Measurements from ENCODE around the gene FBXO21. TPM values are rescaled to one million over a fixed set of nuclear protein-coding genes. Genes with fewer than 3 reads are reported as not detected.

The FBXO21 gene
- total and polyA plus RNA-seq, 9 donors, result 47.8 to 287 (median 116) TPM

GRCh38 chr12:117208811-117209455, 18.7 kb upstream of the FBXO21 start:
- no peak for DNase-seq
- H3K4me1 ChIP-seq (ENCODE audit: insufficient read depth), result no peaks in the 10 kb centered on the region

GRCh38 chr12:117208206-117208605, 17.9 kb upstream of the FBXO21 start:
- no peaks in the 10 kb centered on the region for H3K36me3 ChIP-seq
- WGBS, 3 donors, result 77 to 82% (median 80%) methylated on average over 16 of the region's 16 CpGs
- H3K4me3 ChIP-seq, result no peak overlapping the region
- H3K27ac ChIP-seq, result no peak overlapping the region
- TF ChIP-seq, protein P1, sequence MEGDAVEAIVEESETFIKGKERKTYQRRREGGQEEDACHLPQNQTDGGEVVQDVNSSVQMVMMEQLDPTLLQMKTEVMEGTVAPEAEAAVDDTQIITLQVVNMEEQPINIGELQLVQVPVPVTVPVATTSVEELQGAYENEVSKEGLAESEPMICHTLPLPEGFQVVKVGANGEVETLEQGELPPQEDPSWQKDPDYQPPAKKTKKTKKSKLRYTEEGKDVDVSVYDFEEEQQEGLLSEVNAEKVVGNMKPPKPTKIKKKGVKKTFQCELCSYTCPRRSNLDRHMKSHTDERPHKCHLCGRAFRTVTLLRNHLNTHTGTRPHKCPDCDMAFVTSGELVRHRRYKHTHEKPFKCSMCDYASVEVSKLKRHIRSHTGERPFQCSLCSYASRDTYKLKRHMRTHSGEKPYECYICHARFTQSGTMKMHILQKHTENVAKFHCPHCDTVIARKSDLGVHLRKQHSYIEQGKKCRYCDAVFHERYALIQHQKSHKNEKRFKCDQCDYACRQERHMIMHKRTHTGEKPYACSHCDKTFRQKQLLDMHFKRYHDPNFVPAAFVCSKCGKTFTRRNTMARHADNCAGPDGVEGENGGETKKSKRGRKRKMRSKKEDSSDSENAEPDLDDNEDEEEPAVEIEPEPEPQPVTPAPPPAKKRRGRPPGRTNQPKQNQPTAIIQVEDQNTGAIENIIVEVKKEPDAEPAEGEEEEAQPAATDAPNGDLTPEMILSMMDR (IDR thresholded peaks at IDR 0.05), result no peak
- TF ChIP-seq POLR2A (IDR thresholded peaks at IDR 0.05), result no peak
- no peak for TF ChIP-seq EP300 (IDR thresholded peaks at IDR 0.05)
- no peak for DNase-seq
- no peaks in the 10 kb centered on the region for H3K4me1 ChIP-seq (ENCODE audit: insufficient read depth)
- intact Hi-C loops (cut with DNase I), result no loop called here
- no peaks in the 10 kb centered on the region for H3K9me3 ChIP-seq
- H3K27me3 ChIP-seq, result no peaks in the 10 kb centered on the region

More at GRCh38 chr12:117208811-117209455, 18.7 kb upstream of the FBXO21 start:
- Histone ChIP-seq H3K9me3 (no peaks in the 10 kb centered on the region), H3K27ac (no peak overlapping the region), H3K36me3 (no peaks in the 10 kb centered on the region), H3K4me3 (no peak overlapping the region), H3K27me3 (no peaks in the 10 kb centered on the region)
- intact Hi-C loops (cut with DNase I), result no loop called here
- WGBS, 3 donors, result 74 to 81% (median 78%) methylated on average over 13 of the region's 13 CpGs
- TF ChIP-seq, protein P1 (IDR thresholded peaks at IDR 0.05), result no peak
- no peak for TF ChIP-seq POLR2A (IDR thresholded peaks at IDR 0.05)
- no peak for TF ChIP-seq EP300 (IDR thresholded peaks at IDR 0.05)

GRCh38 chr12:117207675-117208074, 17.4 kb upstream of the FBXO21 start:
- no peak for TF ChIP-seq EP300 (IDR thresholded peaks at IDR 0.05)
- TF ChIP-seq, protein P1 (IDR thresholded peaks at IDR 0.05), result no peak
- no peak for TF ChIP-seq POLR2A (IDR thresholded peaks at IDR 0.05)
- Histone ChIP-seq H3K4me3 (no peak overlapping the region), H3K9me3 (no peaks in the 10 kb centered on the region), H3K4me1 (ENCODE audit: insufficient read depth) (no peaks in the 10 kb centered on the region), H3K27me3 (no peaks in the 10 kb centered on the region), H3K27ac (no peak overlapping the region), H3K36me3 (no peaks in the 10 kb centered on the region)
- 45 to 64% (median 61%) methylated on average over 2 of the region's 2 CpGs for WGBS, 3 donors
- intact Hi-C loops (cut with DNase I), result no loop called here
- DNase-seq, result no peak

- H3K9me3 ChIP-seq, result no peaks in the 10 kb centered on the region
- no peak for DNase-seq
- TF ChIP-seq, protein P1 (IDR thresholded peaks at IDR 0.05), result no peak
- TF ChIP-seq EP300 (IDR thresholded peaks at IDR 0.05), result no peak
- no peak for TF ChIP-seq POLR2A (IDR thresholded peaks at IDR 0.05)
- H3K36me3 ChIP-seq, result no peaks in the 10 kb centered on the region
- H3K27me3 ChIP-seq, result no peaks in the 10 kb centered on the region
- H3K4me1 ChIP-seq (ENCODE audit: insufficient read depth), result no peaks in the 10 kb centered on the region
- no peak overlapping the region for H3K4me3 ChIP-seq
- intact Hi-C loops (cut with DNase I), result no loop called here
- H3K27ac ChIP-seq, result no peak overlapping the region
- 77 to 88% (median 82%) methylated on average over 9 of the region's 9 CpGs for WGBS, 3 donors
Measured at GRCh38 chr12:117202556-117202955, 12.3 kb upstream of the FBXO21 start.
